Kidney (tissue), 14 donors: ENCODE measurements around the gene SCMH1. TPM values are rescaled to one million over a fixed set of nuclear protein-coding genes. Genes with fewer than 3 reads are reported as not detected.

Experiments
- DNase-seq, 5 donors: peaks; one replicate each; pipeline ENCODE4 v3.0.0-alpha.2; 2013 to 2020
- FAIRE-seq: peaks from 2 replicates; lab custom pipeline; 2012; peaks lifted over from hg19 to GRCh38; lab: Jason Lieb, UNC
- H3K27ac ChIP-seq, 2 donors: one replicate each; pipeline ENCODE4 v1.7.0; 2013; ENCODE audit warnings: low read depth in 2 of 2, low read length in 2 of 2, inconsistent platforms in 1 of 2
- H3K27me3 ChIP-seq: one replicate; pipeline ENCODE4 v1.7.1; 2013; ENCODE audit warnings: low read length, inconsistent platforms; ENCODE audit not compliant: control insufficient read depth, insufficient read depth
- H3K36me3 ChIP-seq, 3 donors: one replicate each; pipeline versions ENCODE4 v1.7.0 to v1.7.1; 2013; ENCODE audit warnings: low read length in 3 of 3, control low read depth in 1 of 3, inconsistent platforms in 1 of 3; ENCODE audit not compliant: insufficient read depth in 3 of 3, control insufficient read depth in 2 of 3
- H3K4me1 ChIP-seq, 3 donors: one replicate each; pipeline versions ENCODE4 v1.7.0 to v1.7.1; 2013; ENCODE audit warnings: low read length in 3 of 3, inconsistent platforms in 1 of 3, low read depth in 1 of 3; ENCODE audit not compliant: control insufficient read depth in 2 of 3, insufficient read depth in 2 of 3
- H3K4me3 ChIP-seq, 3 donors: one replicate each; pipeline versions ENCODE4 v1.7.0 to v1.8.1; 2013; ENCODE audit warnings: low read length in 3 of 3, control low read depth in 1 of 3, inconsistent platforms in 1 of 3
- H3K9ac ChIP-seq, 3 donors: one replicate each; pipeline versions ENCODE4 v1.7.0 to v1.7.1; 2013; ENCODE audit warnings: low read length in 3 of 3, control low read depth in 1 of 3, inconsistent platforms in 1 of 3
- H3K9me3 ChIP-seq, 3 donors: one replicate each; pipeline versions ENCODE4 v1.7.0 to v1.7.1; 2013; ENCODE audit warnings: low read length in 3 of 3, control low read depth in 1 of 3, inconsistent platforms in 1 of 3; ENCODE audit not compliant: control insufficient read depth in 2 of 3, insufficient read depth in 1 of 3
- CTCF ChIP-seq: IDR thresholded peaks from 3 replicates; pipeline ENCODE4 v1.5.1; 2012; ENCODE audit warnings: mild to moderate bottlenecking, moderate library complexity, borderline replicate concordance; ENCODE audit not compliant: insufficient read depth; ENCODE audit errors: extremely low read depth
- intact Hi-C: fragments of 100-400 bp; cut with DNase I; formaldehyde crosslinking; loops from one replicate; pipeline ENCODE4 v1.11.1; 2022
- polyA plus RNA-seq: library from polyadenylated mRNA; stranded (reverse); fragments of 350-450 nt; fragmentation: Illumina TruSeq; extraction: RNeasy Lipid Tissue Mini Kit (QIAGEN cat#74804); gene quantifications from one replicate; pipeline ENCODE4 v1.2.3, GENCODE V29; 2014; ENCODE audit warnings: low read depth, low replicate concordance; ENCODE audit not compliant: insufficient read depth
- total RNA-seq: library from RNA; stranded (reverse); fragmentation: NEBNext Ultra II Directional; extraction: Animal tissue kit (Norgen Biotek cat#: 25700); gene quantifications from one replicate; pipeline ENCODE4 v1.2.1, GENCODE V29; 2021
- donor health status: control.
- donor health status: control.
- donor health status: control.
- donor health status: control.
- donor health status: control.
- donor health status: DM: yes; HTN: yes; CAD: no.
- donor health status: Normal renal cell carcinoma (clear cell type).

SCMH1 gene
- total and polyA plus RNA-seq, 2 donors from 2014 or later: 26.4 to 58.3 TPM

GRCh38 chr1:40984531-40984930 lies 257.6 kb downstream of the SCMH1 start:
- Histone ChIP-seq H3K27me3 (no peaks in the 10 kb centered on the region), H3K27ac (no peak overlapping the region), H3K36me3 (peaks cover 3 to 15% (median 9%) of the 10 kb centered on the region in 3 donors)

GRCh38 chr1:40984066-40984465 lies 258.0 kb downstream of the SCMH1 start:
- H3K27ac ChIP-seq: no peak overlapping the region

More at GRCh38 chr1:40984531-40984930, 257.6 kb downstream of the SCMH1 start:
- FAIRE-seq (no peak), DNase-seq (no peak)
- no peak overlapping the region for H3K4me3 ChIP-seq
- no peaks in the 10 kb centered on the region for H3K9me3 ChIP-seq
- intact Hi-C loops: no loop called here
- no peak overlapping the region for H3K9ac ChIP-seq
- peaks cover 9 to 37% (median 28%) of the 10 kb centered on the region in 3 donors for H3K4me1 ChIP-seq
- TF ChIP-seq CTCF: no peak

GRCh38 chr1:40983286-40983685 lies 258.8 kb downstream of the SCMH1 start:
- H3K4me1 ChIP-seq: peaks cover 9 to 37% (median 32%) of the 10 kb centered on the region in 3 donors
- H3K36me3 ChIP-seq: peaks cover 3 to 9% (median 6%) of the 10 kb centered on the region in 3 donors
- intact Hi-C loops: no loop called here
- no peak overlapping the region for H3K27ac ChIP-seq
- TF ChIP-seq CTCF: no peak
- H3K9me3 ChIP-seq: no peaks in the 10 kb centered on the region
- no peaks in the 10 kb centered on the region for H3K27me3 ChIP-seq
- H3K9ac ChIP-seq: no peak overlapping the region
- FAIRE-seq (no peak), DNase-seq (no peak)
- H3K4me3 ChIP-seq: no peak overlapping the region

More at GRCh38 chr1:40984066-40984465, 258.0 kb downstream of the SCMH1 start:
- FAIRE-seq (no peak), DNase-seq (no peak)
- intact Hi-C loops: no loop called here
- H3K4me3 ChIP-seq: no peak overlapping the region
- H3K36me3 ChIP-seq: peaks cover 3 to 13% (median 9%) of the 10 kb centered on the region in 3 donors
- no peak overlapping the region for H3K9ac ChIP-seq
- no peak for TF ChIP-seq CTCF
- H3K9me3 ChIP-seq: no peaks in the 10 kb centered on the region
- peaks cover 9 to 37% (median 30%) of the 10 kb centered on the region in 3 donors for H3K4me1 ChIP-seq
- no peaks in the 10 kb centered on the region for H3K27me3 ChIP-seq

- H3K27ac ChIP-seq: no peak overlapping the region
- no peak for TF ChIP-seq CTCF
Measured at GRCh38 chr1:40982721-40983120, 259.4 kb downstream of the SCMH1 start.

More at GRCh38 chr1:40982721-40983120, 259.4 kb downstream of the SCMH1 start:
- Histone ChIP-seq H3K27me3 (no peaks in the 10 kb centered on the region), H3K36me3 (peaks cover 3 to 9% (median 6%) of the 10 kb centered on the region in 3 donors), H3K9ac (no peak overlapping the region), H3K4me1 (peaks cover 9 to 34% (median 30%) of the 10 kb centered on the region in 3 donors), H3K9me3 (no peaks in the 10 kb centered on the region), H3K4me3 (no peak overlapping the region)
- FAIRE-seq (no peak), DNase-seq (no peak)
- intact Hi-C loops: no loop called here
